ENCODE results near the gene TMED6. TPM values are rescaled to one million over a fixed set of nuclear protein-coding genes. Genes with fewer than 3 reads are reported as not detected.

The TMED6 gene
- total RNA-seq, 2 donors from 2014 or later: 23.1 to 62.8 TPM

DNA sequence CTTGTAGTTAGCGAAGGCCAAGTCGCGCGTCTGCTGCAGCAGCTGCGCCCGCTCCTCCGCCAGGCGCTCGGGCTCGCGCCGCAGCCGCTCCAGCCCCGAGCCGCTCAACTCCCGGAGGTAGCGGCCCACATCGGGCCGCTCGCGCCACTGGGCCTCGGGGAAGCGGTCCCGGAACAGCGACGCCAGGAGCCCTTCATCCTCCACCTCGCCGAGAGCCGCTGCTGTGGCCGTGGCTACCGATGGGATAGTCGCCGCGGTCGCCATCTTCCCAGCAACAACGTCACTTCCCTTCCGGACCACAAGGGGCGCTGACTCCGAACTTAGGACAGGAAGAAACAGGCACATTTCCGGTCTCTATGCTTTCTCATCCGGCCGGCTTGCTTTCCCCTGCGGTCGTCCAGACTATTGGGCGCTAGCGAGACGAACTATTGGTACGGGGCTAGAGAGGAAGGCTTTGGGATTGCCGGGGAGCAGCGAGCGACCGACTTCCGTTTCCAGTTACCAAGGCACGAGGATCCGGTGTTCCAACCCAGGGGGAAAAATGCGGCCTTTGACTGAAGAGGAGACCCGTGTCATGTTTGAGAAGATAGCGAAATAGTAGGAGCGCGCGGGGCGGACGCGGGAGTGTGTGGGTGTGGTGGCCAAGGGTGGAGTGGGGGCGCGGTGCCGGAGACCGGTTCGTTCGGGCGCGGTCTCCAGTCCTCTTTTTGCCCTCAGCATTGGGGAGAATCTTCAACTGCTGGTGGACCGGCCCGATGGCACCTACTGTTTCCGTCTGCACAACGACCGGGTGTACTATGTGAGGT is 12.1 kb downstream of the TMED6 start, which contains the start of the genes COG8 and NIP7:
TSS of gene COG8 (minus strand) at position 276 of the 806 bp plus-strand sequence. CDS start at position 264, 12 bp downstream.
TSS of gene NIP7 (plus strand) at position 484 of the 806 bp plus-strand sequence. CDS start at position 542, 58 bp downstream.
- WGBS, 2 donors: 1% methylated on average over 24 to 77 of the region's 77 CpGs
- H3K4me3 ChIP-seq: peak within 1 kb of the TSS; percentile 71 to 99
- intact Hi-C loops (cut with DNase I): no loop called here
- TF ChIP-seq POLR2A (IDR thresholded peaks at IDR 0.05): peak; percentile 64 to 86 (median 82)
- TF ChIP-seq, protein P1, sequence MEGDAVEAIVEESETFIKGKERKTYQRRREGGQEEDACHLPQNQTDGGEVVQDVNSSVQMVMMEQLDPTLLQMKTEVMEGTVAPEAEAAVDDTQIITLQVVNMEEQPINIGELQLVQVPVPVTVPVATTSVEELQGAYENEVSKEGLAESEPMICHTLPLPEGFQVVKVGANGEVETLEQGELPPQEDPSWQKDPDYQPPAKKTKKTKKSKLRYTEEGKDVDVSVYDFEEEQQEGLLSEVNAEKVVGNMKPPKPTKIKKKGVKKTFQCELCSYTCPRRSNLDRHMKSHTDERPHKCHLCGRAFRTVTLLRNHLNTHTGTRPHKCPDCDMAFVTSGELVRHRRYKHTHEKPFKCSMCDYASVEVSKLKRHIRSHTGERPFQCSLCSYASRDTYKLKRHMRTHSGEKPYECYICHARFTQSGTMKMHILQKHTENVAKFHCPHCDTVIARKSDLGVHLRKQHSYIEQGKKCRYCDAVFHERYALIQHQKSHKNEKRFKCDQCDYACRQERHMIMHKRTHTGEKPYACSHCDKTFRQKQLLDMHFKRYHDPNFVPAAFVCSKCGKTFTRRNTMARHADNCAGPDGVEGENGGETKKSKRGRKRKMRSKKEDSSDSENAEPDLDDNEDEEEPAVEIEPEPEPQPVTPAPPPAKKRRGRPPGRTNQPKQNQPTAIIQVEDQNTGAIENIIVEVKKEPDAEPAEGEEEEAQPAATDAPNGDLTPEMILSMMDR (IDR thresholded peaks at IDR 0.05): peak; percentile 69 to 98 (median 95)
- peak; percentile 96 to 98 (median 96) for DNase-seq
- no peaks in the 10 kb centered on the region for H3K9me3 ChIP-seq
- H3K27me3 ChIP-seq: no peaks in the 10 kb centered on the region
- H3K4me1 ChIP-seq: peaks cover 27% of the 10 kb centered on the region
- peak within 1 kb of the TSS; percentile 74 to 96 (median 82) for H3K27ac ChIP-seq
- H3K36me3 ChIP-seq (replicated peaks in 1 of 2; ENCODE audit: insufficient read depth in 1 of 2, low read depth in 2 of 2): peaks cover 0 to 18% of the 10 kb centered on the region in 2 donors
- ATAC-seq: peak; percentile 98

DNA sequence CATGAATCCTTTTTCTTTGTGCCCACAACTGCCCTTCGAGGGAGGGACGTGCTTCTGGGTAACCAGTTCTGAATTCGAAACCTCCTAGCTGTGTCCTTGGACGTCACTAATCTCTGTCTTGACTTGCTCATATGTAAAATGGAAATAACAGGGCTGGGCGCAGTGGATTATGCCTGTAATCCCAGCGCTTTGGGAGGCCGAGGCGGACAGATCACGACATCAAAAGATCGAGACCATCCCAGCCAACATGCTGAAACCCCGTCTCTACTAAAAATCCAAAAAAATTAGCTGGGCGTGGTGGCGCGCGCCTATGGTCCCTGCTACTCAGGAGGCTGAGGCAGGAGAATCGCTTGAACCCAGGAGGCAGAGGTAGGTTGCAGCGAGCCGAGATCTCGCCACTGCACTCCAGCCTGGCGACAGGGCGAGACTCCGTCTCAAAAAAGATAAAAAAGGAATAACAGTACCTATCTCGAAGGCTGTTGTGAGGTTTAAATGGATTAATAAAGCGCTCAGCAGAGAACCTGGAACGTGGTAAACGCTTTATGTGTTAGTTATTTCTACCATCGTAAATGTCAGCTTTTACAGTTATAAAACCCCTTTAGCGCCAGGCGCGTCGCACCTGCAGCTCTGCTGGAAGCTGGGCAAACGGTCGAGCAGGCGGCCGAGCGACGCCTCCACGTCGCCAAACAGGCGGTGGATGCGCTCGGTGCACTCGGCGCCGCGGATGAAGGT is 12.9 kb downstream of the TMED6 start:
- Histone ChIP-seq H3K4me3 (peak overlapping the region; percentile 71 to 99), H3K27ac (peak overlapping the region; percentile 74 to 96 (median 82)), H3K36me3 (replicated peaks in 1 of 2; ENCODE audit: insufficient read depth in 1 of 2, low read depth in 2 of 2) (peaks cover 0 to 25% of the 10 kb centered on the region in 2 donors), H3K27me3 (no peaks in the 10 kb centered on the region), H3K9me3 (no peaks in the 10 kb centered on the region), H3K4me1 (peaks cover 27% of the 10 kb centered on the region)
- 17 to 28% methylated on average over 27 to 46 of the region's 46 CpGs for WGBS, 2 donors
- no peak for ATAC-seq
- no peak for TF ChIP-seq POLR2A (IDR thresholded peaks at IDR 0.05)
- TF ChIP-seq, protein P1 (IDR thresholded peaks at IDR 0.05): no peak
- peak in 1 of 4 donors; percentile 77 for DNase-seq
- intact Hi-C loops (cut with DNase I): no loop called here

DNA sequence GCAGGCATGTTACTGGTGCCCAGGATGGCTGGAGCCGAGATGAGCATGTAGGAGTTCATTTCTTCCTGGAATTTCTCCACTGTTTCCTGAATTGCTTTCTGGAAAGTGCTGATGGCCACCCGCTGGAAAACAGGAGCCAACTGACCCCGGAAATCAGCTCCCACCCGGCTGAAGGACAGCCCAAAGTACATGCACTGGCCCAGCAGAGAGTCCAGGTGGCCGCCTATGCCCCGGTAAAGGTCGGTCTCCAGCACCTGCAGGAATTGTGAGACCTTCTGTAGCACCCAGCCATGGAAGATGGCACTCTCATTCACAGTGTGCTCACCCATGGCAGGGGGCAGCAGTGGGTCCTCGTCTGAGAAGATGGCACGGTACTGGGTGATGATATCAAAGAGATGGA is 16.9 kb downstream of the TMED6 start:
- Histone ChIP-seq H3K4me1 (peaks cover 24% of the 10 kb centered on the region), H3K4me3 (no peak overlapping the region), H3K27me3 (no peaks in the 10 kb centered on the region), H3K9me3 (no peaks in the 10 kb centered on the region), H3K36me3 (replicated peaks in 1 of 2; ENCODE audit: insufficient read depth in 1 of 2, low read depth in 2 of 2) (peaks cover 0 to 22% of the 10 kb centered on the region in 2 donors), H3K27ac (no peak overlapping the region)
- no peak for DNase-seq
- no peak for ATAC-seq
- intact Hi-C loops (cut with DNase I): no loop called here
- WGBS, 2 donors: 89 to 91% methylated on average over 8 to 9 of the region's 9 CpGs
- TF ChIP-seq, protein P1 (IDR thresholded peaks at IDR 0.05): no peak
- no peak for TF ChIP-seq POLR2A (IDR thresholded peaks at IDR 0.05)

DNA sequence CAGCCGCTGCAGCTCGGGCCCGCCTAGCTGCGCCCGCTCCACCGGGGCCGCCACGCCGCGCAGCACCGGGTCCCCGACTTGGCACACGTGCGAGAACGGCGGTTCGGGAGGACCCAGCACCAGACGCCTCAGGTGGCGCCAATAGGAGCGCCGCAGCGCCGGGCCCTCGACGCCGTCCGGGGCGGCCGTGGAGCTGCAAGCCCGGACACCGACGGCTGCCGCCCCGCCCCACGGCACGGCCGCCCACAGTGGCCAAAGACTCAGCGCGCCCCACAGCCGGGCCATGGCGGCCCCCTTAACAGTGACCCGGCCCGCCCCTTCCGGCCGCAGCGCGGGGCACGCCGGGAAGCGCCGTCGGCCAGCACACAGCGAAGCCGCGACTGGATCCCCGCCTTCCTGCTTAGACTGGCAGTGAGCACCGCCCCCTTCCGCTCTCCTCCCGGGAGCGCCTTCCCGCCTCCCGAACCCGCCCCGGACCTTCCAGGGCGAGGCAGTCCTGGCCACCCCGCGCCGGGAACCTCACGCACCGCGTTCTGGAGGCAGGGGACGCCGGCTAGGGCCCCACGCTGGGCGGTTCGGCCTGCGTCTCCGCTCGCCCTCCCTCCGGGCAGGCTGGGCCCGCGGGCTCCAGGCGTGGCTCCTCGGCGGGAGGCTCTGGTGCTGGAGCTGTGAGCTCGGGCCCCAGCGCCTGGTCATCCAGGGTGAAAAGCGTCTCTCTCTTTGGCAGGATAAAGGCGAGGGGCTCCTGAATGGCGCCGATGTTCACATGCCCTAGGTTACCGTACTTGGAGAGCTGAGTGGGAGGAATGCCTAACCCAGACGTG is 21.1 kb downstream of the TMED6 start, which contains the start of gene PDF:
TSS of gene PDF (minus strand) at position 303 of the 824 bp plus-strand sequence. CDS start at position 285, 18 bp downstream.
- no peaks in the 10 kb centered on the region for H3K27me3 ChIP-seq
- ATAC-seq: peak; percentile 93
- H3K9me3 ChIP-seq: no peaks in the 10 kb centered on the region
- peaks cover 48% of the 10 kb centered on the region for H3K4me1 ChIP-seq
- WGBS, 2 donors: 0% methylated on average over 30 to 86 of the region's 93 CpGs
- peak within 1 kb of the TSS; percentile 75 to 93 (median 90) for H3K27ac ChIP-seq
- intact Hi-C loops (cut with DNase I): no loop called here
- peaks cover 0 to 16% of the 10 kb centered on the region in 2 donors for H3K36me3 ChIP-seq (replicated peaks in 1 of 2; ENCODE audit: insufficient read depth in 1 of 2, low read depth in 2 of 2)
- peak within 1 kb of the TSS; percentile 57 to 80 for H3K4me3 ChIP-seq
- DNase-seq: peak; percentile 93 to 97 (median 95)
- TF ChIP-seq, protein P1 (IDR thresholded peaks at IDR 0.05): peak in 2 of 7 experiments; percentile 3 to 35
- peak; percentile 66 to 80 (median 74) for TF ChIP-seq POLR2A (IDR thresholded peaks at IDR 0.05)
